ENCODE results near the gene RNF14. TPM values are rescaled to one million over a fixed set of nuclear protein-coding genes. Genes with fewer than 3 reads are reported as not detected.
A peak's percentile ranks its signal among the peaks of the same experiment; 100 is the strongest.

RNF14 gene
- total RNA-seq, 1 donor from 2014 or later: 59.3 TPM

DNA sequence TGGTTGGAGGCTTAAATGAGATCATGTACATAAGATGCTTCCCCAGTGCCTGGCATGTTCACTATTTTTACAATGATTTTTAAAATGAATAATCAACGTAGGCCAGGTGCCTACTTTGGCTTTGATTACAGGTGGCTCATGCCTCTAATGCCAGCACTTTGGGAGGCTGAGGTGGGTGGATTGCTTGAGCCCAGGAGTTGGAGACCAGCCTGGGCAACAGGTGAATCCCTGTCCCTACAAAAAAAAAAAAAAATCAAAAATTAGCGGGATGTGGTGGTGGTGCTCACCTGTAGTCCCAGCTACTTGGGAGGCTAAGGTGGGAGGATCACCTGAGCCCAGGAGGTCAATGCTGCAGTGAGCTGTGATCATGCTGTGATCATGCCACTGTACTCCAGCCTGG, 20.1 kb upstream of the RNF14 start:
- no peak for DNase-seq (ENCODE audit: low spot score)

DNA sequence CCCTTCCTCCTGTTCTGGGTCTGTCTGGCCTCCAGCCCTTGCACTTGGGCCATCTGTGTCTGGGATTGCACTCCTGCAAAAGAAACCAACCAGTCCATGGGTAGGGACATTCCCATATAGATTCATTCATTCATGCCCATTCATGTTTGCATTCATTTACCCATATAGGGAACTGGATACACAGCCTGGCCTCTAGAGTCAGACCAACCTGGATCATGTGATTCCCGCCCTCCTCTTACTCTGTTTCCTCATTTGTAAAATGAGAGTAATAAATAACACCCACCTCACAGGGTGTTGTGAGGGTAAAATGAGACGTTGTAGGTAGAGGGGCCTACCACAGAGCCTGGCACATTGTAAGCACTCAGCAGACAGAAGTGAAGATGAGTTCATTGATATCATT, 19.4 kb upstream of the RNF14 start:
- no peak for DNase-seq (ENCODE audit: low spot score)

DNA sequence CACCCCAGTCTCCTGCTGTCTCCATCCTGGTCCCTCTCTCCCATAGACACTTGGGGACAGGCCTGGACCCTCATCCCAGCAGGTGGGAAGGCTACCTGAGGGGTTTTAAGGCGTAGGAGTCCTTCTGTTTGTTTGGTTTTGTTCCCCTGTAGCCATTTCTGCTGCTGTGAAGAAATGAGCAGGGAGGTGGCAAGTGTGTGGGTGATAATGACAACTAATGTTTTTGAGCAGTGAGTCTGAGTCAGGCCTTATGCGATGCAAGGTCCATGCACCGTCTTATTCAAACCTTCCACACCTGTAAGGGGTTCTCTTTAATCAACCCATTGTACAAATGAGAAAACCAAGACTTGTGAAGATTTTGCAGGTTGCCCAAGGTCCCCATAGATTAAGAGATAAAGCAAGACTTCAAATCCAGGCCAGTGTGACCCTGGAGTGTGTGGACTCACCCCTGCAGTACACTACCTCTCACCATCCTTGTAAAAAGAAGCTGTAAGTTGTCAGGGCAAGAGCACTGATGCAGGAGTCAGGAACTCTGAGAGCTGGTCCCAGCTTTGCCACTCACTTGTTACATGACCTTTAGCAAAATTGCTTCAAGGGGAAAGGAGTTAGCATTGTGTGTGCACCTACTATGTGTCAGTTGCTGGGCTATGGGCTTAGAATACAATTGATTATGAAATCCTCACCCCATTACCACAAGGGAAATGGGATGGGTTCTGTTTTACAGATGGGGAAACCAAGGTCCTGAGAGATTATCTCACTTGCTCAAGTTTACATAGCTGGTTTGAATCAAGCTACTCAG, 18.5 kb upstream of the RNF14 start:
- DNase-seq (ENCODE audit: low spot score): no peak

DNA sequence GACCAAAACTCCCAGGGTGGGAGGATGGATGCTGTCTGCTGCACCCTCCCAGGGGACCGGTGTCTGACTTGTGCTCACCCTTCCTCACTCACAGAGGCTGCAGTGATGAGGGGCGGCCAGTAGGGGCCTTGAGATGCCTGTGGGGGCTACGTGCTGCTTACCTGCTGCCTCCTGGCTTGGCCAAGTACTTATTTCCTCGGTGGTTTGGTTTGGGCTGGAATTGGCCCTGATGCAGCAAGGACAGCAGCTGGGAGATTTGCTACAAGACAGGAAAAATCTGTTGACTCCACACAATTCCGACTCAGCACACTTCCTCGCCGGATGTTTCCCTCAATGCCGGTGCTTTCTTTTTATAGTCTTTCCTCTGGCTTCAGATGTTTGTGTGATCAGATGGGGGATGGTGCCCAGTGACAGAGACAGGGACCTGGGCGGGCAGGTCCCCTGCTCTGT, 17.5 kb upstream of the RNF14 start:
- no peak for DNase-seq (ENCODE audit: low spot score)

DNA sequence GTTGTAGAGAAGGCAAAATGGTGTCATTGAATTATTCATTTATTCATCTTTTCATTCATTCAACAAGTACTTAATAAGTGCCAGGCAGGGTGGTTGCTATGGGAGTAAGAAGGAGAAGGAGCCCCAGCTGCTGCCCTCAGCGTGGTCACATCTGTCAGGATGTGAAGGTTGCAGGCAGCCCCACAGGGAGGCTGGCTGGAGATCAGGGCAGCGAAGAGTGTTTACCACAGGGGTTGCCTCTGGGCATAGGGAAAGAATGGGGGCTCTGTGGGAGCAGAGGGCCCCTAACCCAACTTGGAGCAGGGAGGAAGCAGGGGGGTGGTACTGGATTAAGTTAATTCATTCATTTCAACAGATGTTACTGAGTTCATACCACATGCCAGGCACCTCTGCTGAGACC, 16.9 kb upstream of the RNF14 start:
- DNase-seq (ENCODE audit: low spot score): no peak

DNA sequence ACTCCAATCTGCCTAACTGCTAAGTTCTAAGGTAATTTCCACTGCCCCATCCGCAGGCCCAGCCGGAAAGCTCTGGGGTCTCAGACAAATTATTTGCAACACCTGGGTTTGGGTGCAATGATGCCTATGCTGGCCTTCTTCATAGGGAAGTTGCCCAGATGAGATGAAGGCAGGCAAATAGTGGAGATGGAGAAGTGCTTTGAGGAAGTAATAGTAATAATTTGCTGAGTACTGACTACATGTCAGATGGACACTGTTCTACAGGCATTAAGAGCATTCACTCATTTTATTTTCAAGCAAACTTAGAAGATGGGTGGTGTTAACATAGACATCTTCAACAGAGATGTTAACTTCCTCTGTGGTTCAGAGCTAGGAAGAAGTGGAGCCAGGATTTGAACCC, 14.7 kb upstream of the RNF14 start:
- no peak for DNase-seq (ENCODE audit: low spot score)

DNA sequence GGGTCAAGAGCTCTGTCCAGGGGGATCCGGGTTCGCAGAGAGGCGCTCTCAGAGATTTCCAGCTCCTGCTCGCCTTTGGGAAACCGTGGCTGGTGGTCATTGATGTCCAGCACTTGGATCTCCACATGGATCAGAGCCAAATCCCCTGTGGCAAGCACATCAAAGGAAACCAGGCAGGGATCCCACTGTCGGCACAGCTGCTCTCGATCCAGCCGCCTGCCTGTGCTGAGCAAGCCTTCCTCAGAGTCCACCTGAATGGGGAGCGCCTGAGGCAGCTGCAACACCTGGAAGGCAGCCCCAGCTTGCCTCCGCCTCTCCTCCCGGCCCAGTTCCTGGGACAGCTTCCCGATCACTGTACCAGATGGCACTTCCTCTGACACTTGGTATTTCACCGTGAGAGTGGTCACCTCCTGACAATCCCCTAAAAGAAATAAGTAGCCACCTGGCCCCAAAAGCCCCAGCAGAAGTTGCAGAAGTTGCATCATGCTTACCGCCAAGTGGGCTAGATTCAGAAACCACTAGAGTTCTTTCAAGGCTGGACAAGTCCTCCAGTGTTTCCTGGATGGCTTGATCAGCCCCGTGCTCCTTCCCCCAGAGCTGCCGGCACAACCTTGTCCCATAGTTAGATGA, 11.4 kb upstream of the RNF14 start:
- no peak for DNase-seq (ENCODE audit: low spot score)

DNA sequence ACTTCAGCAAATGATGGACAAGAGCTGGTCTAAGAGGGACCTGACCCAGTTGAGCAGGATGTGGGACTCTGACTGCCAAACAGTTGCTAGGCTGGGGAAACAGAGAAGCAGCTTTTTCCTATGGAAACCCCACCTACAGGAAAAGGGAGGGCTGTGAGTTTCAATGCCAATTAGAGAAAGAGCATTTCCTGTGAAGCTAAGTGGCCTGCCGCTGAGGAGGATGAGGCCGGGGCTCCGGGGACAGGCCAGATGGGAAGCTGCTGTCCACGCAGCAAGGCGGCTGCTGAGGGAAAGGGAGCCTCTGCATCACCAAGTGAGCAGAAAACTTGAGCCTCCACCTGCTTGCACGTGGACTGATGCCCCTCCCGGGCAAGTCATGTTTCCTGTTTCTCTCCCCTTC, 10.8 kb upstream of the RNF14 start, which contains the start of gene PCDH12:
PCDH12 (minus strand) TSS at position 90 of the 400 bp plus-strand sequence. CDS start 351 bp downstream, outside the sequence.
- no peak for DNase-seq (ENCODE audit: low spot score)

DNA sequence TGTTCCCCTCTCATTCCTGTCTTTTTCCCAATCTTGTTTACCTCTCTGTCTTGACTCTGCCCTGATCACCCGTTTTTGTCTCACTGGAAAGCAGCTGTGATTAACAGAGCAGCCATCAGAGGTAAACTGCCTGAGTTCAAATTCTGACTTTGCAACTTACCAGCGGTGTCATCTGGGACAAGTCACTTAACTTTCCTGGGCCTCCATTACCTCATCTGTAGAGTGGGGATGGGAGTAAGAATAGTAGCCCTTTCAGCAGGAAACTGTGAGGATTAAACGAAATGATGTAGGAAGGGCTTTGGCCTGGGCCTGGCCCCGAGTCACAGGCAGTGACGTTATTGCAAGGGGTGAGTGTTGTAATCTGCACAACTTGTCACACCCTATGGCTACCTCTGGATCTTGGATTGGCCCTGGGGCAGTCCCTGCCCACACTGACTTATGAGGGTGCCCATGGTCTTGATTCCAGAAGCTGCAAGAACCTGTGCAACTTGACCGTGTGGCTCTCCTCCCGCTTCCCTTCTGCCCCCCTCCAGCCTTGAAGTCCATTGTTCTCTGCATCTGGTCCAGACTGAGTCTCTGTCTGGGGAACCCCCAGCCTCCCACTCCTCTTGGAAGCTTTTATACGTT, 10.2 kb upstream of the RNF14 start:
- no peak for DNase-seq (ENCODE audit: low spot score)

DNA sequence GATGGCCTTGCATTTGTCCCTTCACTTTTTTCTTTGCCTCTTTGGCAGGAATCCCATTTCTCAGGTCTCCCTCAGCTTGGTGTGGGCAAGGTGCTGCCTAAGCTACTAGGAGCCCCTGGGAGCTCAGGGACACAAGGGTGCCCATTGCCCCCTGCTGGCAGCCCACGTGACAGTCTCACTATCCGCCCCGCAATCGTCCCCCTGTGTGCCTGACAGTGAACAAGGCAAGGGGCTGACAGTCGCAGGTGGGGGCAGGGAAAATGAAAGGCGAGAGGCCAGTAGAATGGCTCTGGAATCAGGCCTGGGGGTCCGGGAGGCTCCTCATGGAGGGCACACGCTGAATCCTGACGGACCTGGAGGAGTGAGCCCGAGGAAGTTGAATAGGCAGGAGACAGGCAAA, 8.9 kb upstream of the RNF14 start:
- no peak for DNase-seq (ENCODE audit: low spot score)

DNA sequence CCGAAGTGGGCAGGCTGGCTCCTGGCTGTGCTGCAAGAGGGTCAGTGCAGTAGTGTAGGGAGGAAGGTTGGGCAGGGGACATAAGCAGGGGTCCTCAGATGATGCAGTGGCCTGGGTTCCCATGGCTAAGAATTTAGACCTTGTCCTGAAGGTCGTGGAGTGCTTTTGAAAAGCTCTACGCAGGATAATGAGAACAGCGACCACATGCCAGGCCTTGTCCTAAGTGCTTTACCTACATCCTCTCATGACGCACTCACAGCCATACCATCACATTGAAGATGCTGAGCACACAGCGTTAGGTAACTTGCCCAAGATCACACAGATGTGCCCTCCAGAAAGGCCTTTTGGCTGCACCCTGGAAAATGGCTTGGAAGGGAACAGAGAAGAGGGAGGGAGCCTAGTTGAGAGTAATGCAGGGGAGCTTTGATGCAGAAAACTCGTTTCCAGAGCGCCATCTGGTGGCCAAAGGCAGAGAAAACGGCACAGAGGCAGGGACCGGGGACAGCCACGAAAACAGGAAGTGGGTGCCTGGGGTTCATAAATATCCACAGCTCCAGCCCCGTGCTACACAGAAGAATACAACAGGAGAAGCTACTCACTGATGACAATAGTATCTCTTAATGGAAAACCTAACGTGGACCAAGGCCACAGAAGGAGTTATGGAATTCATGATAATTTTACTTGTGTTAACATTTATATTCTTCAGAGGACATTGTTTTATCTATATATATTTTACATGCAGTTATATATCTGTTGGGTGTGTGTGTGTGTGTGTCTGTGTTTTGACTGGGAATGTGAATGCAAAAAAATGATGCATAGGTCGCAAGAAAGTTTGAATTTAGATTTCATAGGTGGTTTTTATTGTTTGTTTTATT, 8.2 kb upstream of the RNF14 start:
- DNase-seq (ENCODE audit: low spot score): peak; percentile 92

DNA sequence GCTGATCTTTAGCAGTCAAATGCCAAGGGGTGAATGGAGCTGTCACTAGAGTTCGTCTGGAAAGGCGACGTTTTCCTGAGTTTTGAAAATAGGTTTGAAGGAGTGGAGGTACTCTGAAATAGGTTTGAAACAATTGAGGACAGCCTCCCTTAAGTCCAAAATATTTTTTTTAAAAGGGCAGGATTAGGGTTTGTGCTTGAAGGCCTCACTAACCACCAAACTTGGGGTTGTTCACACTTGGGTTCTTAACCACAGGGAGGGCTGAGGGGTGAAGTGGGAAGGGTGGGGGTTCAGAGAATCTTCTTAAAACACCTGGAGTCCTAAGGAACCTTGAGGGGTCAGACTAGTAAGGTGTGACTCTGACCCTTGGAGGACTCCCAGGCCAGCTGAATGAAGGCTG, 7.4 kb upstream of the RNF14 start:
- no peak for DNase-seq (ENCODE audit: low spot score)

DNA sequence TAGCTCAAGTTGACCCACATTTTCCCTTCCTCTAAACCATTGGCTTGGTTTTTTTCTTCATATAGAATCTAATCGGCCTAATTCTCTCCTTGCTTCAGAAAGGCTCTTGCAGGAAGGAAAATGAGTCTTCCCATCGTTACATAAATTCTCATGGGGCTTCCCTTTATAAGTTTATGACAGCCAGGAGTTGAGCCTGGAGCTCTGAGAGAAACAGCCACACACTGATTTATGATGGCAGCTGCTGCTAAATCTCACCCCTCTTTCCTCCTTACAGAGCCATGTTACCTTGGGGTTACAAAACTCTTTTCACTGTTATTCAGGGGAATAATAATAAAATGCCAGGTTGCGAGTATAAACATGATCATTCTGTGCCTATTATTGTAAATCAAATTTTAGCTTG, 5.2 kb upstream of the RNF14 start:
- no peak for DNase-seq (ENCODE audit: low spot score)

DNA sequence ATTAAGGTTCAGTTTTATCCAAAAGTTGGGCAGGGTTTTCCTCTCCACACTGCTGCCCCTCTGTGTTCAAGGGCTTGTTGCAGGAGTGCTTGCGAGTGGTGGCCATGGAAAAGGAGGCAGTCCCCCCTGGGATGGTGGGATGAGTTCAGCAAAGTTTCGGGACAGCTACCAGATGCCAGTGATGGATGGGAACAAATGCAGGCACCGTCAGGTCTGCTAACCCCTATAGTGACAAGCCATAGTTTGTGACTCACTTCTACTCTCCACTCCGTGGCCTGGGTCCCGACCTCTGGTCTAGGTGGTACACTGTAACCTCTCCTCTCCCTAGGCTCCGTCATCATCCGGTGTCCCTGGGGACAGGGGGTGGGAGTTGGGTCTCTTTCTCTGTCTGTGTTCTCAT, 3.8 kb upstream of the RNF14 start:
- DNase-seq (ENCODE audit: low spot score): no peak

DNA sequence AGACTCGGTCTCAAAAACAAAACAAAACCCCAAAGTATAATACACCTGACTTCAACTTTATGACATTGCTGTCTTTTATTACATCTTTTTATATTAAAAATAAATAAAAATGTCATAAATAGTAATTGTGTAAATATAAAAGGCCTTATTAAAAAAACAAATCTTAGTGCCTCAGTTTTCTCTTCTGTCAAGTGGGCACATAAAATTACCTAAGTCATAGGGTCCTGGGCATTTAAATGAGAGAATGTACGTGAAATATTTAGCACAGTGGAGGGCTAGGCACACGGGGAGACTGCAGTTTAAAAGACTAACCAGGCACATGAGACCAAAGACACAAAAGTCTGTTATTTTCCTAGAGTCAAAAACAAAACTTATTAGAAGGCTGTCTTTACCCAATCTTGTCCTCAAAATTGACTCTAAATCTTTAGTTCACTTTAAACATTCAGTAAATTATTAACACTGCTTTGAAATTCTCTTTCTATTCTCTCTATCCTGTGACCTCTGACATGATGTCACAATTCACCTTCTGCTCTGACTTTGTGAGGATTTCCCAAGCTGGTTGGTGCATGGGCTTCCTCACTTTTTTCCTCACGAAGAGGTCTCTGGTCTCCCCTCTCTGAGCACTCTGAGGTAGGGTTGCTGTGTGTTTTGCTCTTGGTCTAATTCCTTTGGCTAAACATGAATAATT, 2.5 kb upstream of the RNF14 start:
- DNase-seq (ENCODE audit: low spot score): no peak

DNA sequence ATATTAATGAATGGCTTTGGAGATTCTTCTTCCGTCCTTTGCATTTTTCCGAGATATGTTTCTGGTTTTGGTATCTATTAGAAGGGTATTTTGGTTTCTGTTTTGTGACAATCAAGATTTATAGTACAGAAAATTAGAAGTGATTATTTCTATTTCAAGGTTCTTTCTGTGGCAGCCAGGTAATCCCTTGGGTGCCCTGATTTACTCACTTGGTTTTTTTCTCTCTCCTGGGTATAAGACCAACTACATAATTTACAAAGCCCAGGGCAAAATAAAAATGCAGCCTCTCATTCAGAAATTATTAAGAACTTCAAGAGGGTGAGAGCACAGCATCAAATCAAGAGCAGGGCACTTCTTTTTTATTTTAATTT, 2.0 kb upstream of the RNF14 start:
- DNase-seq (ENCODE audit: low spot score): no peak

DNA sequence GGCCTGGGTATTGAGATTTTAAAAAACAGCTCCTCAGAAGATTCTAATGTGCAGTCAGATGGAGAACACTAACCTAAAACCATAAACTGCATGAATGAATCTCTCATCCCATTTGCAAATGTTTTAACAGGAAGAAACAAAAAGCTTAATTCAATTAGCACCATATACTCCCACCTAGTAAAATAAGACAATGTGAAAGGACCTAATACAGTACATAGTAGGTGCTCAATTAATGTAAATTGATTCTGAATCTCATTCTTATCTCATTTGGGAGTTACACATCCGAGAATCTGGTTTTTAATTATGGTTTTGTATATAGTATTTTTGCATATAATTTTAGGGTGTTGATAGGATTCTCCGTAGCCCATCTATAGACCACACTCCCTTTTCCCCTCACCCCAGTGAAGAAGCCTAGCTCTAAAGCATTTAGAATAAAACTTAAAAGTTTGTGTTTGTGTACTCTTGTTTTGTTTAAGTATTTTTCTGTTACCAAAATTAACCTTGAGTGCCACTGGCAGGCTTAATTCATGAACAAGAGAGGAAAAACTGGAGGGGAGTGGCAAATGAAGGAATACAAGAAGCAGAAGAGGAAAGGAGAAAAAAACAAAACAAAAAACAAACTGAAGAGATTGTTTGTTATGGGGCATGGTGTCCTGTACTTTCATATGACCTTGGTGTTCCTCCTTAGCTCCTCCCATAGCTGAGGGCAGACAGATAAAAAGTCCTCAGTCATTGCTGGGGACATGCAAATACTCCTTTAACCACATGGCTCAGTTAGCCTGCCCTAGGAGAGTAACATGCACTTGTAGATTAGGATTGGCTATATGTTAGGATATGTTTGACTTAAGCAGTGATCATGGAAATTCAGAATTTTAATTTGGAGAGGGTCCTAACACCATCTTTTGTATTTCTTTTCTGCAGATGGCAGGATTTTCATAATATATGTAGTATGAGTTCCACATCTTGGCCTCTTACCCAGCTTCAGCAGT, 1.2 kb downstream of the RNF14 start:
- no peak for DNase-seq (ENCODE audit: low spot score)

DNA sequence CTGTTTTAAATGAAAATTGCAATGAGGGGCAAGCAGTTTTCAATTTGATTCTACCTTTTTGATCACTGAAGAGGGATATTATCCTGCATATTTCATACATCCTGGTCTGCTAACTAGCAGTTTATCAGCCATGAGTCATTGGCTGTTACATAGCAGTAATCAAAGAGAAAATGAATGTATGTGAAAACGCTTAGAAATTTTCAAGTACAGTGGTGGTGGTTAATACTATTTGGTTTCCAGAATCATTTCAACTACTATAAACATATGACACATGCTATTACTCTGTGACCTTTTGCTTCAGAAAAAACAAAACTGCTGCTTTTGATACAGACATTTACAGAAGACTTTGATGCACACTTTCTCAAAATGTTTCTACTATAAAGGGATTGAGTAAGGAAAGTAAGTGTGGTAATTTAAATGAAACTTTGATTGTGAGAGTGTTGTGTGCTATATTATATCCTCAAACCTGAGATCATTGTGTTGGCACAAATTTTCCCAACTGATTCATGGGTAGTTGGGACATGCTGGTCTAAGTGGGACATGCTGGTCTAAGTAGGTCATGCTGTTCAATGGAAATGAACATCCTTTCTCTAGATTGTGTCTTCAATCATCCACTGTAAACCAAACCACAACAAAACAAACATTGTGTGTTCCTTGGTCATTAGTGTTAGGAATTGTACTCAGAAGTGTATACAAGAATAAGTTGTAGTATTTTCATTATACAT, 5.1 kb downstream of the RNF14 start:
- DNase-seq (ENCODE audit: low spot score): no peak

DNA sequence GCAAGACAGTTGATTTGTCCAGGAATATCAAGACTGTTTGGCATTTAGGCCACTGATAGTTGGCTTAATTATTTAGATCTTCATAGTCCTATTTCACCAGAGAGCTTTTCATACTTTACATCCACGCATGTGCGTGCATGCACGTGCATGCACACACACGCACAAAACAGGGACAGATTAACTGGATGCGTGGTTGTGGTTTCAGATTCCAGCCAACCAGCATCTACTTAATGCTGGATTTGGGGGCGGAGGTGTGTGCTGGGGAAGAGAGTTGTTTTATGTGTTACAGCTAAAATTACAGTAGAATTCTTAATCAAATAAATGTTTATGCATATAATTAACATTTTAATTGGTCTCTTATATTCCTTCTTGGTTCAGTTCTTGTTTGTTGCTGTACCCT, 7.3 kb downstream of the RNF14 start:
- DNase-seq (ENCODE audit: low spot score): no peak

DNA sequence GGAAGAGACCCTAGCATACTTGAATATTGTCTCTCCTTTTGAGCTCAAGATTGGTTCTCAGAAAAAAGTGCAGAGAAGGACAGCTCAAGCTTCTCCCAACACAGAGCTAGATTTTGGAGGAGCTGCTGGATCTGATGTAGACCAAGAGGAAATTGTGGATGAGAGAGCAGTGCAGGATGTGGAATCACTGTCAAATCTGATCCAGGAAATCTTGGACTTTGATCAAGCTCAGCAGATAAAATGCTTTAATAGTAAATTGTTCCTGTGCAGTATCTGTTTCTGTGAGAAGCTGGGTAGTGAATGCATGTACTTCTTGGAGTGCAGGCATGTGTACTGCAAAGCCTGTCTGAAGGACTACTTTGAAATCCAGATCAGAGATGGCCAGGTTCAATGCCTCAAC, 9.5 kb downstream of the RNF14 start:
- DNase-seq (ENCODE audit: low spot score): no peak

All from ureter (tissue), 1 donor.